SH-SY5Y (cell line): ENCODE measurements around the gene PRRX1.

Source experiments
- GATA2 ChIP-seq: IDR thresholded peaks from 2 replicates; pipeline ENCODE4 v1.6.1; 2011; ENCODE audit warnings: mild to moderate bottlenecking, low read depth, low read length
- GATA3 ChIP-seq: IDR thresholded peaks from 2 replicates; pipeline ENCODE4 v1.6.1; 2011; ENCODE audit warnings: low read depth, mild to moderate bottlenecking, low read length, moderate library complexity

GRCh38 chr1:170742600-170742999 is 78.7 kb downstream of the PRRX1 start:
- TF ChIP-seq GATA2, result no peak
- TF ChIP-seq GATA3, result no peak
